ENCODE results near the gene TMEM72. TPM values are rescaled to one million over a fixed set of nuclear protein-coding genes. Genes with fewer than 3 reads are reported as not detected.

TMEM72 gene
- total and polyA plus RNA-seq, 4 donors = 0.02 to 0.33 TPM; not detected in 2

DNA sequence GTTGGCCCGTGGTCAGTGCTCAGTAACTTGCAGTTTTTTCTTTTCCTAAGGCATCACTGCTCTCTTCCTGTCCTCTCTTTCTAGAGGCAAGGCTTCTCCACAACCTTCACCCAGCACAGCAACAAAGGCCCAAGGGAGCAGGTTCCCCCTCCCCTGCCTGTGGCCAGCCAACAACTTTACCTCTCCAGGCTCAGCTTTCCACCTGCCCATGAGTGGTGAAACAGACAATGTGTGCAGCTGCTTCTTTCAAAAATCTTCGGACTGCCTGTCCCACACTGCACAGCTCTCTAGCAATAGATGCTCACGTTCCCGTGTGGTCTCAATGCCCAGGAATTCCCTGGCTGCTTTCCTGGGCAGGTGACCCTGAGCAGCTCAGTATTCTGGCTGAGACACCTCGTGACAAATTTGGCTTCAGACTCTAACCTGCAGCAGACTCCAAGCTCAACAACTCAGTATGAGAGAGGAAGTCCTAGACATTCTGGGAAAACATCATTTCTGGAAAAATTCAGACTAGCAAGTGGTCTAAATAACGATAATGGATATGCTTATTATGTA is 28.9 kb upstream of the TMEM72 start:
- WGBS = 66% methylated on average over 6 of the region's 6 CpGs
- no peaks in the 10 kb centered on the region for H3K9me3 ChIP-seq (ENCODE audit: control insufficient read depth in 4 of 4, low read length in 3 of 4)
- peaks cover 1 to 12% (median 8%) of the 10 kb centered on the region in 4 donors for H3K4me1 ChIP-seq (ENCODE audit: control insufficient read depth in 4 of 4, insufficient read depth in 4 of 4, low read length in 3 of 4)
- no peak overlapping the region for H3K9ac ChIP-seq (ENCODE audit: low read depth in 1 of 2, low read length in 2 of 2)
- no peak overlapping the region for H3K27ac ChIP-seq (ENCODE audit: low read depth in 1 of 2, low read length in 2 of 2)
- no peak for DNase-seq (ENCODE audit: low spot score)
- H3K4me3 ChIP-seq (ENCODE audit: low read depth in 1 of 3, low read length in 3 of 3) = no peak overlapping the region
- no peaks in the 10 kb centered on the region for H3K36me3 ChIP-seq (ENCODE audit: control insufficient read depth in 4 of 4, insufficient read depth in 3 of 4, low read depth in 1 of 4, low read length in 3 of 4)
- H3K27me3 ChIP-seq (ENCODE audit: control insufficient read depth in 4 of 4, insufficient read depth in 4 of 4, low read length in 3 of 4) = no peaks in the 10 kb centered on the region
- TF ChIP-seq, protein P1, sequence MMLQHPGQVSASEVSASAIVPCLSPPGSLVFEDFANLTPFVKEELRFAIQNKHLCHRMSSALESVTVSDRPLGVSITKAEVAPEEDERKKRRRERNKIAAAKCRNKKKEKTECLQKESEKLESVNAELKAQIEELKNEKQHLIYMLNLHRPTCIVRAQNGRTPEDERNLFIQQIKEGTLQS (IDR thresholded peaks at IDR 0.05) = no peak
- no peak for TF ChIP-seq SP1 (IDR thresholded peaks at IDR 0.05)
- TF ChIP-seq GABPA (IDR thresholded peaks at IDR 0.05 in 1 of 2, conservative IDR thresholded peaks at IDR 0.05 in 1 of 2) = no peak
- TF ChIP-seq YY1 (IDR thresholded peaks at IDR 0.05) = no peak
- no peak for TF ChIP-seq NR2F2 (IDR thresholded peaks at IDR 0.05)
- TF ChIP-seq, protein P2, sequence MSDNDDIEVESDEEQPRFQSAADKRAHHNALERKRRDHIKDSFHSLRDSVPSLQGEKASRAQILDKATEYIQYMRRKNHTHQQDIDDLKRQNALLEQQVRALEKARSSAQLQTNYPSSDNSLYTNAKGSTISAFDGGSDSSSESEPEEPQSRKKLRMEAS (IDR thresholded peaks at IDR 0.05) = no peak
- TF ChIP-seq EGR1 (IDR thresholded peaks at IDR 0.05; ENCODE audit: low read depth in 2 of 2) = no peak
- TF ChIP-seq FOXA1 (IDR thresholded peaks at IDR 0.05) = no peak
- TF ChIP-seq, protein P3, sequence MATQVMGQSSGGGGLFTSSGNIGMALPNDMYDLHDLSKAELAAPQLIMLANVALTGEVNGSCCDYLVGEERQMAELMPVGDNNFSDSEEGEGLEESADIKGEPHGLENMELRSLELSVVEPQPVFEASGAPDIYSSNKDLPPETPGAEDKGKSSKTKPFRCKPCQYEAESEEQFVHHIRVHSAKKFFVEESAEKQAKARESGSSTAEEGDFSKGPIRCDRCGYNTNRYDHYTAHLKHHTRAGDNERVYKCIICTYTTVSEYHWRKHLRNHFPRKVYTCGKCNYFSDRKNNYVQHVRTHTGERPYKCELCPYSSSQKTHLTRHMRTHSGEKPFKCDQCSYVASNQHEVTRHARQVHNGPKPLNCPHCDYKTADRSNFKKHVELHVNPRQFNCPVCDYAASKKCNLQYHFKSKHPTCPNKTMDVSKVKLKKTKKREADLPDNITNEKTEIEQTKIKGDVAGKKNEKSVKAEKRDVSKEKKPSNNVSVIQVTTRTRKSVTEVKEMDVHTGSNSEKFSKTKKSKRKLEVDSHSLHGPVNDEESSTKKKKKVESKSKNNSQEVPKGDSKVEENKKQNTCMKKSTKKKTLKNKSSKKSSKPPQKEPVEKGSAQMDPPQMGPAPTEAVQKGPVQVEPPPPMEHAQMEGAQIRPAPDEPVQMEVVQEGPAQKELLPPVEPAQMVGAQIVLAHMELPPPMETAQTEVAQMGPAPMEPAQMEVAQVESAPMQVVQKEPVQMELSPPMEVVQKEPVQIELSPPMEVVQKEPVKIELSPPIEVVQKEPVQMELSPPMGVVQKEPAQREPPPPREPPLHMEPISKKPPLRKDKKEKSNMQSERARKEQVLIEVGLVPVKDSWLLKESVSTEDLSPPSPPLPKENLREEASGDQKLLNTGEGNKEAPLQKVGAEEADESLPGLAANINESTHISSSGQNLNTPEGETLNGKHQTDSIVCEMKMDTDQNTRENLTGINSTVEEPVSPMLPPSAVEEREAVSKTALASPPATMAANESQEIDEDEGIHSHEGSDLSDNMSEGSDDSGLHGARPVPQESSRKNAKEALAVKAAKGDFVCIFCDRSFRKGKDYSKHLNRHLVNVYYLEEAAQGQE (IDR thresholded peaks at IDR 0.05) = no peak
- TF ChIP-seq FOXA2 (IDR thresholded peaks at IDR 0.05) = no peak
- TF ChIP-seq HNF4G (IDR thresholded peaks at IDR 0.05) = no peak
- TF ChIP-seq RAD21 (IDR thresholded peaks at IDR 0.05) = no peak
- no peak for TF ChIP-seq HNF4A (conservative IDR thresholded peaks at IDR 0.05)
- no peak for TF ChIP-seq JUND (IDR thresholded peaks at IDR 0.05)

DNA sequence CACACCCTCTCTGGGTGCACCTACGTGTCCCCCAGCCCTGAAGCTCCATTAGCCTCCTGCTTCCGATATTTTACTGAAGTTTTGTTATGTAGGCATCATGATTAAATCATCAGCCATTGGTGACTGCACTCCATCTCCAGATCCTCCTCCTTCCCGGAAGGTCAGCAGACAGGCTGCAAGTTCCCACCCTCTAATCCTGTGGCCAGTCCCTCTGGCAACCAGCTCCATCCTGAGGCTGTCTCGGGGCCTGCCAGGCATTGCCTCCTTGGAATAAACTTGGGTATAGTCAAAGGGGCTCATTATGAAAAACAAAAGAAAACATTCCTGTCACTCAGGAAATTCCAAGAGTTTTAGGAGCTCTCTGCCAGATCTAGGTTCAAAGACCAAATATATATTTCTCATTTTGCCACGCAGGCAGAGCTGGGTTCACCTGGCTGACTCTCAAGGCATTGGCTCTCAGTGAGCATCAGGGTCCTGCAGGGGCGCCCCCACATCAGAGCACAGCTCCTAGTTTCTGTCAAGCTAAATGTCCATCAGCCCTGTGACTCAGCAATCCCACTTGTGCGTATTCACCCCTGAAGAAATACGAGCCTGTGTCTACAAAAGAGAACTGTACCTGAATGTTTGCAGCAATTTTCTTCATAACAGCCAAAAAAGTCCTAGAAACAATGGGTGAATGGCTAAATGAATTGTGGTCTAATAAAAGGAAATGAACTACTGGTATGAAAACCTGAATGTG is 27.4 kb upstream of the TMEM72 start:
- Histone ChIP-seq H3K4me1 (ENCODE audit: control insufficient read depth in 4 of 4, insufficient read depth in 4 of 4, low read length in 3 of 4) (peaks cover 0 to 8% (median 5%) of the 10 kb centered on the region in 4 donors), H3K4me3 (ENCODE audit: low read depth in 1 of 3, low read length in 3 of 3) (no peak overlapping the region), H3K27me3 (ENCODE audit: control insufficient read depth in 4 of 4, insufficient read depth in 4 of 4, low read length in 3 of 4) (no peaks in the 10 kb centered on the region), H3K9ac (ENCODE audit: low read depth in 1 of 2, low read length in 2 of 2) (no peak overlapping the region), H3K9me3 (ENCODE audit: control insufficient read depth in 4 of 4, low read length in 3 of 4) (no peaks in the 10 kb centered on the region), H3K27ac (ENCODE audit: low read depth in 1 of 2, low read length in 2 of 2) (no peak overlapping the region), H3K36me3 (ENCODE audit: control insufficient read depth in 4 of 4, insufficient read depth in 3 of 4, low read depth in 1 of 4, low read length in 3 of 4) (no peaks in the 10 kb centered on the region)
- TF ChIP-seq YY1 (IDR thresholded peaks at IDR 0.05) = no peak
- TF ChIP-seq, protein P2 (IDR thresholded peaks at IDR 0.05) = no peak
- TF ChIP-seq NR2F2 (IDR thresholded peaks at IDR 0.05) = no peak
- TF ChIP-seq TAF1 (conservative IDR thresholded peaks at IDR 0.05) = no peak
- TF ChIP-seq, protein P3 (IDR thresholded peaks at IDR 0.05) = no peak
- TF ChIP-seq FOXA1 (IDR thresholded peaks at IDR 0.05) = no peak
- no peak for TF ChIP-seq GABPA (IDR thresholded peaks at IDR 0.05 in 1 of 2, conservative IDR thresholded peaks at IDR 0.05 in 1 of 2)
- no peak for TF ChIP-seq RAD21 (IDR thresholded peaks at IDR 0.05)
- TF ChIP-seq RXRA (IDR thresholded peaks at IDR 0.05) = no peak
- TF ChIP-seq, protein P4, sequence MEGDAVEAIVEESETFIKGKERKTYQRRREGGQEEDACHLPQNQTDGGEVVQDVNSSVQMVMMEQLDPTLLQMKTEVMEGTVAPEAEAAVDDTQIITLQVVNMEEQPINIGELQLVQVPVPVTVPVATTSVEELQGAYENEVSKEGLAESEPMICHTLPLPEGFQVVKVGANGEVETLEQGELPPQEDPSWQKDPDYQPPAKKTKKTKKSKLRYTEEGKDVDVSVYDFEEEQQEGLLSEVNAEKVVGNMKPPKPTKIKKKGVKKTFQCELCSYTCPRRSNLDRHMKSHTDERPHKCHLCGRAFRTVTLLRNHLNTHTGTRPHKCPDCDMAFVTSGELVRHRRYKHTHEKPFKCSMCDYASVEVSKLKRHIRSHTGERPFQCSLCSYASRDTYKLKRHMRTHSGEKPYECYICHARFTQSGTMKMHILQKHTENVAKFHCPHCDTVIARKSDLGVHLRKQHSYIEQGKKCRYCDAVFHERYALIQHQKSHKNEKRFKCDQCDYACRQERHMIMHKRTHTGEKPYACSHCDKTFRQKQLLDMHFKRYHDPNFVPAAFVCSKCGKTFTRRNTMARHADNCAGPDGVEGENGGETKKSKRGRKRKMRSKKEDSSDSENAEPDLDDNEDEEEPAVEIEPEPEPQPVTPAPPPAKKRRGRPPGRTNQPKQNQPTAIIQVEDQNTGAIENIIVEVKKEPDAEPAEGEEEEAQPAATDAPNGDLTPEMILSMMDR (IDR thresholded peaks at IDR 0.05; ENCODE audit: low read depth, low read length, missing input control) = no peak
- no peak for TF ChIP-seq HNF4G (IDR thresholded peaks at IDR 0.05)
- TF ChIP-seq HNF4A (conservative IDR thresholded peaks at IDR 0.05) = no peak
- DNase-seq (ENCODE audit: low spot score) = no peak
- WGBS = 83% methylated on average over 8 of the region's 8 CpGs
